CD4-positive, alpha-beta T cell treated with Interferon alpha-2 for 1 hour (primary cell): ENCODE data around the gene RNF13.
"Not testable (repeated sequence)": the region's sequence is repeated elsewhere in the genome, so short reads cannot be mapped to it uniquely, and the experiment has no call there.

Experiments
- DNase-seq, 2 donors: peaks; one replicate each; pipeline ENCODE4 v3.0.0-alpha.2; 2020 to 2022

The RNF13 gene

DNA sequence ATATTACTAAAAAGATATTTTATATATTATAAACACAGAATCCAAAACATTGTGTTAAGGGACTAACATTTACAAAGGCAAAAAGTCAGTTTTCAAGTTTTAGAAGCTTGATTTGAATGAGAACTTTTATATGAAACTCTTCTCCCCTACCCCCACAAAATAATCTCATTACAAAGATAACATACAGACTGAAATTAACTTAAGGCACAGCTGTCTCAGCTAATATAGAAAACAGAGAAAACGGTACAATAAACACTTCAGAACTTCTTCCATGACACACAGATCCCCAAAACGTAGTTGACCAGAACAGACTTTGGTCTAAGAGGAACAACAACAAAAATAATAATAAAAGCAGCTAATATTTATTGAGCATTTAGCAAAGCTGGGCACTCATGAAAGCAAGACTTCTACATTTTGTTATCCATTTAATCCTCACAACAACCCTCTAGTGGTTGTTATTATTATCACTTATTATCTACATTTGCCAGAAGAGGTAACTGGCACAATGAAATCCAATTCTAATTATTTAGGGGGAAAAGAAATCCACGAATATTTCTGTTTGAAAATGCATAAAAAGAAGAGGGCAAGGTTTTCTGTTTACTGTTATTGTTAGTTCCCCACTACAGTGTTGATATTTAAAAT, 89.6 kb downstream of the RNF13 start:
- DNase-seq = no peak

DNA sequence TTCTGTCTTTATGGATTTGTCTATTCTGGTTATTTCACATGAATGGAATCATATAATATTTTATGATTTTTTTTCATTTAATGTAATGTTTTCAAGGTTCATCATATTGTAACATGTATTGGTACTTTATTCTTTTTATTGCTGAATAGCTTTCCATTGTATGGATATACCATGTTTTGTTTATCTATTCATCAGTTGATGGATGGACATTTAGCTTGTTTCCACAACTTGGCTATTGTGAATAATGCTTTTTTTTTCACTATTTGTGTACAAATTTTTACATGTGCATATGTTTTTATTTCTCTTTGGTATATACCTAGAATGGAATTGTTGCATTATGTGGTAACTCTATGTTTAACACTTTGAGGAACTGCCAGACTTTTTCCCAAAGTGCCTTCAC, 93.0 kb downstream of the RNF13 start:
- DNase-seq = no peak

DNA sequence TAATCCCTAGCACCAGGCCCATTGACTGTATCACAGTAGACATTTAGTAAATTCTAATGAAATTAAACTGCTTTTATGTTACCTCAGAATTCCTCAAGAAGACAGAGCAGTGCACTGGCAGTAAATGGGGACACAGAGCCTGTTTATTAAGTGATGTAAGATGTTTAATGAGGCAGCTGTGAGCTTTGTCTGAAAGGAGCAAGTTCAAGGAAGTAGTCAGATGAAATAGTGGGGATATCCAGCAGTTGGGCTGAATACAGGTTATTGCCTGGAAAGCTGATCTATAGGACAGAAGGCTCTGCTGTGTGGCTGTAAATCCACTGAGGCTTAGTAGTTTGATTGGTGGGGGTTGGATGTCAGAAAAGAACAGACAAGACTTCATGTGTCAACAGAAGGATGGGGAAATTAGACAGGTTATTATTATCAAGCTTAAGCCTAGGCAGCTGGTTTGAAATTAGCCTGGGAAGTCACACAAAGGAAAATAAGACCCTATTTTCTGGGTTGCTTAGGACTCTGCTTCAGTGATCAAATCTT, 95.5 kb downstream of the RNF13 start:
- no peak for DNase-seq

DNA sequence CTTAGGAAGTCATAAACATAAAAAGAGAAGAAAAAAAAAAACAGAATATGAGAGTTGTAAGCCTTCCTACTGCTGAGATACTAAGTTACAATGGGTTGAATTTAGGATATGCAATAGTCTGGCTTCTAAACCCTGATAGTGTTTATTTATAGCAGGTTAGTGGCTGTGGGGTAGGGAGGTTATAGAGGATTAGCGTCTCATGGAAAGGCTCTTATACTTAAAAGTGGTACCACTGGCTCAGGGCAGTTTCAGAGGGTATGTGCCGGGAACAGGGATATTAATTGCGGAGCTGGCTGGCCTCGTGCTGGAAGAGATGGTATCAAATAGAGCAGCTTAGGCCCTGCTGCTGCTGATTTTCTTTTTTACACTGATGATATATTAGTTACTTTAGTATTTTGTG, 96.9 kb downstream of the RNF13 start:
- no peak for DNase-seq

DNA sequence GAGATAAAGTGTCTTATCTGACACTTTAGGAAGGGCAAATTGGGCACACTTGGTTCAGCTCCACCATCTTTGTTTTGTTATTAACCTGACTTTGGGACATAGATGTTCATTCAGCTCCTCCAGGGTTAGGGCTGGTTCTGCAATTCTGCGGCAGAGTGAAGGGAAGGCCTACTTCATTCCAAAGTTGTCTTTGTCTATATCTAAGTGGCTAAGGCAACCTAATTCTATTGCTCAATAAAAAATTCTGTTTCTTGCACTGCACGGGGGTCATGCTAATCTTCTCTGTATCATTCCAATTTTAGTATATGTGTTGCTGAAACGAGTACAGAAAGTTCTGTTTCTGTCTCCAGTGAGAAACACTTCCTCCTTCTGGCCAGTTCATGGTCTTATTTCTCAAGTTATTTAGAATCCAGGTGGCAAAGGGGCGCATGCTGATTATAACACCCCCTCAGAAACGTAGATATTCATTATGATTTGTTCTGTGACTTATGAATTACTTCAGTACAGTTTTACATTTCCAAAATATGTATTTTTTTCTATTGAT, 104.2 kb downstream of the RNF13 start:
- DNase-seq = no peak

DNA sequence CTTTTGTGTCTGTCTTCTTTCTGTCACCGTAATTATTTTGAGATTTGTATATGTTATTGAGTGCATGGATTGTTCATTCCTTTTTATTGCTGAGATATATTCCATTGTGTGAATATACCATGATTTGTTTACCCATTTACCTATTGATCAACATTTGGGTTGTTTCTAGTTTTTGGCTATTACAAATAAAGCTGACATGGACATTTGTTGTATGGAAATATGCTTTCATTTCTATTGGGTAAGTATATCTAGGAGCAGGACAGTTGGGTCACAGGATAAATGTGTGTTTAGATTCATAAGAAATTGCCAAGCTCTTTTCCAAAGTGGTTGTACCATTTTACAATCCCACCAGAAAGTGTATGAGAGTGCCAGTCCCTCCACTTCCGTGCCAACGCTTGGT, 106.5 kb downstream of the RNF13 start:
- no peak for DNase-seq

DNA sequence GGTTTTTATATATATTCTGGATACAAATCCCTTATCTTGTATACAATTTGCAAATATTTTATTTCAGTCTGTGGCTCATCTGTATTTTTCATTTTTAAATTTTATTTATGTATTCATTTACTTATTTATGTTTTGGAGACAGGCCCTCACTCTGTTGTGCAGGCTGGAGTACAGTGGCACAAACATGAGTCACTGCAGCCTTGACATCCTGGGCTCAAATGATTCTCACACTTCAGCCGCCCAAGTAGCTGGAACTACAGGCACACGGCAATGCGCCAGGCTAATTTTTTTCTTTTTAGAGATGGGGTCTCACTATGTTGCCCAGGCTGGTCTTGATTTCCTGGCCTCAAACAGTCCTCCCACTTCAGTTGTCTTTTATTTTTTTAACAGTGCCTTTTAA, 107.1 kb downstream of the RNF13 start:
- no peak for DNase-seq

DNA sequence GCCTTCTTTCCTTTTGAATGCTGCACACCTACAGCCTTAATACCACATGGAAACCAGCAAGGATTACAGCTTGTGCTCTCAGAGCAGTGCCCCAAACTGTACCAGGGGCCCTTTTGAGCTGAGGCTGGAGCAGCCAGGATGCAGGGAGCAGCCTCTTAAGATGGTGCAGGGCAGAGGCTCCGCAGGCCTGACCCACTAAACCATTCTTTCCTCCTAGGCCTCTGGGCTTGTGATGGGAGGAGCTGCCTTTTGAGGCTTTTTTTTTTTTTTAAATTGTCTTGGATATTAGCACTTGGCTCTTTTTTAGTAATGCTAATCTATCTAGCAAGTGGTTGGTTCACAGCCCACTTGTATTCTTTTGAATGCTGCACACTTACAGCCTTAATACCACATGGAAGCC, 120.0 kb downstream of the RNF13 start:
- no peak for DNase-seq

DNA sequence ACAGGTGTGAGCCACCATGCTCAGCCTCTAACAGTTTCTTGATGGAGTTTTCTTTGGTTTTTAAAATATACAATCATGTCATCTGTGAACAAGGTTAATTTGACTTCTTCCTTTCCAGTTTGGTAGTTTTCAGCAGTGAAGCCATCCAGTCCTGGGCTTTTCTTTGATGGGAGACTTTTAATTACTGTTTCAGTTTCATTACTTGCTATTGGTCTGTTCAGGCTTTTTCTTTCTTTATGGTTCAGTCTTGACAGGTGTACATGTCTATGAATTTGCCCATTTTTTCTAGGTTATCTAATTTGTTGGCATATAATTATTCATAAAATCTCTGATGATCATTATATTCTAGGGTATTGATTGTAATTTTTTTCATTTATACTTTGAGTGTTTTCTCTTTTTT, 120.8 kb downstream of the RNF13 start:
- no peak for DNase-seq

DNA sequence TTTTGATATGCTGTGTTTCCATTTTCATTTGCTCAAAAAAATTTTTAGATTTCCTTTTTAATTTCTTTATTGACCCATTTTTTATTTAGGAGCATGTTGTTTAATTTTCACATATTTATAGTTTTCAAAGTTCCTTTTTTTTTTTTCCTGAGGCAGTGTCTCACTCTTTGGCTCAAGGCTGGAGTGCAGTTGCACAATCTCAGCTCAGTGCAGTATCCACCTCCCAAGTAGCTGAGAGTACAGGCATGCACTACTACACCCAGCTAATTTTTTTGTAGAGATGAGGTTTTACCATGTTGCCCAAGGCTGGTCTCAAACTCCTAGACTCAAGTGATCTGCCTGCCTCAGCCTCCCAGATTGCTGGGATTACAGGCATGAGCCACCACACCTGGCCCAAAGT, 121.5 kb downstream of the RNF13 start:
- no peak for DNase-seq

DNA sequence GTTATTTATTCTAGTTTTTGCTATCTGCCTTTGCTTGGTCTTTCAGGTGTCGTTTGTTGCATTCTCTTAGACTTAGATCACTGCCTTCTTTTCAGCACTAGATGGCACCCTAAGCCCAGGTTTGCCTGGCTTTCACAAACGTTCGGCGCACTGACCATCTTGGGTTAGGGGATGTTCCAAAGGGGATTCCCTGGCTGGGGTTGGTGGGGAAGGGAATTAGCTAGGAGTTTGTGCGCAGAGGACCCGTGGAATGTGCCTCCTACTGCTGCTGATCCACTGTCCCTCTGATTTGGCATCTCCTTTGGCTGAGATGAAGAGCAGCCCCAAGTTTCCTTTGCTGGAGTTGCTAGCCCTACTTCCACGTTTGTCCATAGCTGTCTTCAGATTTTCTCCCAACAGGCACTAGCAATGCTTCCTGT, 123.8 kb downstream of the RNF13 start:
- peak; percentile 9 to 58 for DNase-seq

DNA sequence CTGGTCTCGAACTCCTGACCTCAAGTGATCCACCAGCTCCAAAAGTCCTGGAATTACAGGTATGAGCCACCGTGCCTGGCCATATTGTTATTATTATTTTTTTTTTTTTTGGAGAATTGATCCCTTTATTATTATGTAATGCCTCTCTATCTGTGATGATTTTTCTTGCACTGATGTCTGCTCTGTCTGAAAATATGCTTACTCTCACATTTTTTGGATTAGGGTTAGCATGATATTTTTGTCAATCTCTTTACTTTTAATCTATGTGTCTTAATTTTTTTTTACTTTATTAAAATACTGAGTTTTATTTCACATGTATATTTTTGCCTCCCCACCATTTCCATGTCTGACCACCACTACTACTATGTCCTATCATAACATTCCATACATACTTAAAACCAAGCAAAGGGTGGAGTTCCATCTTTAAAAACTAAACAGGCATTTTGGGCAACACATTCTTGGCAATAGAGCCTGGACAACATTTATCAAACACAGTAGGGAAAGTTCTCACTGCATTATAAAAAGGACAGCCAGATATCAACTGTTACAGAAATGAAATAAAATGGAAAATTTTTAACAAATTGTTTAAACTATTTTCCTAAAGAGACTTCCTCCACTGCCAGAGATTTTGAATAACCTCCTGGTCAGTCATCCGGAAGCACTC, 125.5 kb downstream of the RNF13 start:
- not testable (repeated sequence) for DNase-seq

DNA sequence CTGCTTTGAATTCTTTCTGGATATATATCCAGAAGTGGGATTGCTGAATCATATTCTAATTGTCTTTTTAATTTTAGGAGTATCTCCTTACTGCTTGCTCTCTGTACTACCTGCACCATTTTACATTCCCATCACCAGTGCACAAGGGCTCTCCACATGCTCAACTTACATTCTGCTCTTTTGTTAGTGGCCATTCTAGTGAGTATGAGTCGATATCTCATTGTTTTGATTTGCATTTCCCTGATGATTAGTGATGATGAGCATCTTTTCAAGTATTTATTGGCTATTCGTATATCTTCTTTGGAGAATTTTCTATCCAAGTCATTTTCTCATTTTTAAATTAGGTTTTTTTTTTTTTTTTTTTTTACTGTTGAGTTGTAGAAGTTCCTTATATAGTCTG, 128.2 kb downstream of the RNF13 start:
- no peak for DNase-seq

DNA sequence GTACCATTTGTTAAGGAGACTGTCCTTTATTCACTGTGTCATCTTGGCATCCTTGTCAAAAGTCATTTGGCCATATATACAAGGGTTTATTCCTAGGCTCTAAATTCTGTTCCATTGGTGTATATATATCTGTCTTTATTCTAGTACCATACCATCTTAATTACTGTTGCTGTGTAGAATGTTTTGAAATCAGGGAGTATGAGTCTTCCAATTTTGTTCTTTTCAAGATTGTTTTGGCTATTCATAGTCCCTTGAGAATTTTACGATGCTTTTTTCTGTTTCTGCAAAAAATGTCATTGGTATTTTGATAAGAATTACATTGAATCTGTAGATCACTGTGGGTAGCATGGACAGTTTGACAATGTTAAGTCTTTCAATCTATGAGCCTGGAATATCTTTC, 128.9 kb downstream of the RNF13 start:
- no peak for DNase-seq

DNA sequence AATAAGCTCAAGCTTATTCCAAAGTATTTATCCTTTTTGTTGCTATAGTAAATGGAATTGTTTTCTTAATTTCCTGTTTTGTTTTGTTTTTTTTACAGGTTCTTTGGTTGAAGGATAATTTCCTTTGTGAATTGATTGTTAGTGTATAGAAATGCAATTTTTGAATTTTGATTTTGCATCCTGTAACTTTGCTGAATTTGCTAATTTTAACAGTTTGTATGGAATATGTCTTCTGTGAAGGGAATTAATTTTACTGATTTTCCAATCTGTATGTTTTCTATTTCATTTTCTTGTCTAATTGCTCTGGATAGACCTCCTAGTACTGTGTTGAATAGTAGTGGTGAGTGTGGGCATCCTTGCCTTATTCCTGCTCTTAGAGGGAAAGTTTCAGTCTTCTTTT, 129.4 kb downstream of the RNF13 start:
- DNase-seq = no peak

DNA sequence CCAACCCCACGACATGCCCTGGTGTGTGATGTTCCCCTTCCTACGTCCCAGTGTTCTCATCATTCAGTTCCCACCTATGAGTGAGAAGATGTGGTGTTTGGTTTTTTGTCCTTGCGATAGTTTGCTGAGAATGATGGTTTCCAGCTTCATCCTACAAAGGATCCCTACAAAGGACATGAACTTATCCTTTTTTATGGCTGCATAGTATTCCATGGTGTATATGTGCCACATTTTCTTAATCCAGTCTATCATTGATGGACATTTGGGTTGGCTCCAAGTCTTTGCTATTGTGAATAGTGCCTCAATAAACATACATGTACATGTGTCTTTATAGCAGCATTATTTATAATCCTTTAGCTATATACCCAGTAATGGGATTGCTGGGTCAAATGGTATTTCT, 131.0 kb downstream of the RNF13 start:
- DNase-seq = not testable (repeated sequence)

DNA sequence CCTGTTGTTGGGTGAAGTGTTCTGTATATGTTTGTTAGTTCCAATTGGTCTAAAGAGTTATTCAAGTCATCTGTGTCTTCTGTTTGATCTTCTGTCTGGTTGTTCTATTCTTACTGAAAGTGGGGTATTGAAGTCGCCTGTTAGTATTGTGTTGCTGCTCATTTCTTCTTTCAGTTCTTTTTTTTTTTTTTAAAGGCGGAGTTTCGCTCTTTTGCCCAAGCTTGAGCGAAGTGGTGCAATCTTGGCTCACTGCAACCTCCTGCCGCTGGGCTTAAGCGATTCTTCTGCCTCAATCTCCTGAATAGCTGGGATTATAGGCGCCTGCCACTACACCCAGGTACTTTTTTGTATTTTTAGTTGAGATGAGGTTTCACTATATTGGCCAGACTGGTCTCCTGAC, 134.2 kb downstream of the RNF13 start:
- DNase-seq = no peak

DNA sequence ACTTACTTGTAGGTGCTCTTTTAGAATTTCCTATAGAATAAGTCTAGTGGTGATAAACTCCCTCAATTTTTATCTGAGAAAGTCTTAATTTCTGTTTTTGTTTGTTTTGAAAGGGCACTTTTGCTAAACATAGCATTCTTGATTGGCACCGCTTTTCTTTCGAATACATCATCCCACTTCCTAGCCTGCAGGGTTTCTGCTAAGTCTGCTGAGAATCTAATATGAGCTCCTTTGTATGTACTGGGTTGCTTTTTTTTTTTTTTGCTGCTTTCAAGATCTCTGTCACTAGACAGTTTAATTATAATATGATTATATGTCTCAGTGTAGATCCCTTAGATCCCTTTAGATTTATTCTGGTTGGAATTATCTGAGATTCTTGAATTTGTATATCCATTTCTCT, 136.2 kb downstream of the RNF13 start:
- DNase-seq = no peak

DNA sequence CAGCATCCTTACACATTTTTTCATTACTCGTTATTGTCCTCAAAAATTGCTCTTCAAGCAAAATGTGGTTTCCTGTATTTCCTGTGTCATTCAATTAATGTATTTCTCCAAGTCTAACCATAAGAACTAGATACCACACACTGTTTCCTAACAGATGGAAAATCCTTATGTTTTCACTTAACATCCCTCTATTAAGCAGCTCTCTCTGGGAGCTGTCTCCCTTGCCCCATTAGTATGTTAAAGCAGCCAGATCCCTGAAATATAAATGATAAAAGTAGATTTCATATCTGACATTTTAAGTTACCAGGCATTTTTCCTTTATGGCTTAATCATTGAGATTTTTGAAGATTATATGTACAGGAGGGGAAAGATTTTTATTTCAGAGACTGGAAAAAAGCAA, 141.8 kb downstream of the RNF13 start:
- DNase-seq = no peak

DNA sequence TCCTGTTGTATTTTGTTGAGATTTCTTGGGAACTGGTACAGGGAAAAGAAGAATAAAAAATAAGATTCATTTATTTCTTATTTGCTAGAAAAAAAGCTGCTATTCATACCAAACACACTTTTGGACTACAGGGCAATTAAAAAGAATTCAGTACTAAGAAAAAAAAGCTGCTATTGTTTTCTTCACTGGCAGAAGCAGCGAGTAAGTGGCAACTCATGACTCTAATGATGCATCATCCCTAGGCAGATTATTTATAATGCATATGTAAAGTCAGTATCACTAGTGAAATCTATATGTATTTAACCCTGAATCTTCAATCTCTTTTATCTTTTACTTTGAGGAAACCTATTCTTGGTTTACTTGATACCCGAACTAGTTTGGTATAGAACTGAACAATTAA, 142.4 kb downstream of the RNF13 start:
- no peak for DNase-seq

DNA sequence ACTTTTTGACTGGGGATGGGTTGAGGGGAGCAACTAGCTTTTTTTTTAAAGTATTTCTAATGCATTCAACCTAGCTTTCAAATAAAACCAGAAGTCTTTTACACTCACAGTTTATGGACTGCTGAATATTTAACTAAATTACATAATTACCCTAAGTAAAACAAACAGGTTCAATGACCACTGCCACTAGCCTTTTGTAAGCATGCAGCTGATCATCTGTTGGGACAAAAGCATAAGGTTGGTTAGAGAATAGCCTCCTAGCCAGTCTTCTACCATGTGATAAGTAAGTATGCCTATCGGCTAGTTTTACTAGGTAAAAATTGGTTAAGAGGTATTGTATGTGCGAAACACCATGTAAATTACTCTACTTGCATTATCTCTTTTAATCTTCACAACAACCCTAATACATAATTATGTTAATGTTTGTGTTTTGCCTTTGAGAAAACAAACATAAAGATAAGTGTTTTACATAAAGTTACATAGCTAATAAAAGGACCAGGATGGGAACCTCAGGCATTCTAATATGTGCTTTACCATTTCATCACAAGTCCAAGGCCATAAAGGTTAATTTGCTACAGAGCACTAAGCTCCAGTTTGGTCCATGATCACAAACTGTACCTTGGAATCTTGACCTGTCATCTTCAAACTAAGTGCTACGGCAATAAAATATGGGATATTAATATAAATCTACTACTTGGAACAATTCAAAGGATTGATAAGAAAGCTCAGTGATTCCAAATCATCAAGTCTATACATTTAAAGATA, 144.5 kb downstream of the RNF13 start:
- no peak for DNase-seq

DNA sequence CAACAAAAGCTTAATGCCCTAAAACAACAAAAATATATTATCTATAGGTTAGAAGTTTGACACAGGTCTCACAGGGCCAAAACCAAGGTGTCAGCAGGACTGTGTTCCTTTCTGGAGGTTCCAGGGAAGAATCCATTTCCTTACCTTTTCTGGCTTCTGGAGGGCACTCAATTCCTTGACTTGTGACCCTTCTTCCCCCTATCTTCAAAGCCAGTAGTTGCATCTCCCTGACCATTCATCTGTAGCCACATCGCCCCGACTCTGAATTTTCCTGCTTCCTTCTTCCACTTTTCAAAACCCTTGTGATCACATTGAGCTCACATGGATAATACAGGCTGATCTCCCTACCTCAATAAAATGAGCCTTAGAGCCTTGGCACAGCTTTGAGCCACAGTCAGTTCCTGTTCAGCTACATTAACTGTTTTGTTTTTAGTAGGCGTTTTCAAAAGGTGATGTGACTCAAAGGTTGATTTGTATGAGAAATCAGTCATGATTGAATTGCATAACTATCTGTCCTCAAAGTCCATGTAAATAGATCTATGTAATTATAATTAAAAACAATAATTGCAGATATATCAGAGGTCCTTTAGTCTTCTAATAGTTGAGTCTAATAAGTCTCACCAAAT, 145.3 kb downstream of the RNF13 start:
- DNase-seq = no peak

DNA sequence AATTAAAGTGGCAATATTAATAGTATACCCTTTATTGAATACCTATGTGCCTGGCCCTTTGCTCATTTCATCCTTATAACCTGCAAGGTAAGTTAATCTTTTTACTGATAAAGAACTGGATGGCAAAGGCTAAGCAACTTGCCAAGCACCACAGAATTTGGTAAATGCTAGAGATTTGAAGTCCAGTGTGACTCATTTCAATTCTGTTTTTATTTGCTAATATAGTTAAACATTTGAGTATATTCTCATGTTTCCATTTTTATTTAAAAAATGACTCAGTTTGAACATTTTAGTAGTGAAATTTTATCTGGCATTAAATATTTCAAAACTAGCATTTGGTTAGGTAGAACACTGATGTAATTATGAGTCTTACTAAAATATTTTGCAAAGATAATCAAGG, 146.4 kb downstream of the RNF13 start:
- DNase-seq = no peak
